AG10803 (cell line): ENCODE measurements around the gene MAT1A.
A peak's percentile ranks its signal among the peaks of the same experiment; 100 is the strongest.
"Not testable (repeated sequence)": the region's sequence is repeated elsewhere in the genome, so short reads cannot be mapped to it uniquely, and the experiment has no call there.

Source experiments
- DNase-seq: peaks from one replicate; pipeline ENCODE4 v3.0.0; 2010; ENCODE audit warnings: low read depth
- H3K4me3 ChIP-seq: 2 replicates; pipeline ENCODE4 v1.5.1; 2011; ENCODE audit warnings: mild to moderate bottlenecking, low read length, control low read depth
- CTCF ChIP-seq: conservative IDR thresholded peaks from 2 replicates; pipeline ENCODE4 v1.5.1; 2011; ENCODE audit warnings: mild to moderate bottlenecking, low read length, control low read depth, inconsistent platforms

MAT1A gene

GRCh38 chr10:80264081-80265056 is 25.1 kb downstream of the MAT1A start:
- no peak for DNase-seq
- H3K4me3 ChIP-seq, result no peak overlapping the region
- no peak for TF ChIP-seq CTCF

- TF ChIP-seq CTCF, result no peak
- H3K4me3 ChIP-seq, result no peak overlapping the region
- DNase-seq, result no peak
Observed at GRCh38 chr10:80261316-80262030, 28.0 kb downstream of the MAT1A start.

- no peak overlapping the region for H3K4me3 ChIP-seq
- DNase-seq, result no peak
- TF ChIP-seq CTCF, result peak; percentile 86
Observed at GRCh38 chr10:80260295-80261243, 28.9 kb downstream of the MAT1A start.

GRCh38 chr10:80259405-80259871 is 30.0 kb downstream of the MAT1A start:
- no peak for TF ChIP-seq CTCF
- H3K4me3 ChIP-seq, result no peak overlapping the region
- DNase-seq, result peak; percentile 12

- not testable (repeated sequence) for DNase-seq, H3K4me3 ChIP-seq
Observed at GRCh38 chr10:80256798-80257197, 32.7 kb downstream of the MAT1A start.

GRCh38 chr10:80254726-80255125 is 34.7 kb downstream of the MAT1A start:
- not testable (repeated sequence) for DNase-seq, H3K4me3 ChIP-seq

- DNase-seq, H3K4me3 ChIP-seq: not testable (repeated sequence)
Observed at GRCh38 chr10:80253963-80254271, 35.5 kb downstream of the MAT1A start.

GRCh38 chr10:80253266-80253962 is 36.0 kb downstream of the MAT1A start:
- H3K4me3 ChIP-seq, result no peak overlapping the region

More at GRCh38 chr10:80253266-80253962, 36.0 kb downstream of the MAT1A start:
- no peak for TF ChIP-seq CTCF
- peak; percentile 5 for DNase-seq
